Measurements from ENCODE around the gene SPON1. TPM values are rescaled to one million over a fixed set of nuclear protein-coding genes. Genes with fewer than 3 reads are reported as not detected.

The SPON1 gene
- total RNA-seq, 1 experiment from 2014 or later: 0.20 TPM

GRCh38 chr11:13941775-13942174 is 20.7 kb upstream of the SPON1 start:
- WGBS (ENCODE audit: extremely low coverage, insufficient read length, low lambda C conversion rate): no CpG with 5 or more reads among the region's 1 CpG
- DNase-seq: no peak
- no peak overlapping the region for H2BK5ac ChIP-seq (ENCODE audit: insufficient read length, low read length)

More at GRCh38 chr11:13941775-13942174, 20.7 kb upstream of the SPON1 start:
- no peak overlapping the region for H2BK20ac ChIP-seq (ENCODE audit: low read depth, low read length, poor library complexity, severe bottlenecking)
- H2AK5ac ChIP-seq (ENCODE audit: insufficient read length, low read length): no peak overlapping the region
- no peak overlapping the region for H3K4ac ChIP-seq (ENCODE audit: low read depth, low read length)
- no peak overlapping the region for H3K18ac ChIP-seq (ENCODE audit: insufficient read length, low read depth, low read length)
- H3K9me3 Mint-ChIP-seq: peaks cover 18 to 26% of the 10 kb centered on the region in 2 experiments
- H4K8ac ChIP-seq (replicated peaks; ENCODE audit: insufficient read length, low read depth, low read length): no peak overlapping the region
- H3K79me1 ChIP-seq (ENCODE audit: insufficient read depth, low read depth, low read length, poor library complexity, severe bottlenecking): no peaks in the 10 kb centered on the region
- H3K27me3 ChIP-seq (ENCODE audit: insufficient read depth, low read length): no peaks in the 10 kb centered on the region
- no peak overlapping the region for H3K14ac ChIP-seq (ENCODE audit: insufficient read depth, low read length)
- no peaks in the 10 kb centered on the region for H4K20me1 ChIP-seq (ENCODE audit: control insufficient read depth, insufficient read depth, insufficient read length)
- H3K27ac ChIP-seq (ENCODE audit: insufficient read length, low read depth, low read length): no peak overlapping the region
- H3K23ac ChIP-seq (ENCODE audit: insufficient read length, low read depth, low read length): no peak overlapping the region
- H3K27me3 Mint-ChIP-seq (ENCODE audit: low read depth): no peaks in the 10 kb centered on the region
- H3K79me2 ChIP-seq (ENCODE audit: insufficient read depth, low read length): no peaks in the 10 kb centered on the region
- no peak overlapping the region for H3K9ac ChIP-seq (ENCODE audit: extremely low read depth, insufficient read length, low read length)
- no peak overlapping the region for H4K5ac ChIP-seq (ENCODE audit: insufficient read length, low read depth, low read length)
- no peak overlapping the region for H2BK120ac ChIP-seq (ENCODE audit: low read depth, low read length, poor library complexity, severe bottlenecking)
- H3K4me1 ChIP-seq (ENCODE audit: insufficient read depth, low read length): no peaks in the 10 kb centered on the region; the same call in 1 of the 2 replicates
- no peaks in the 10 kb centered on the region for H3K23me2 ChIP-seq (ENCODE audit: insufficient read length, low read depth, low read length, poor library complexity, severe bottlenecking)
- no peak overlapping the region for H3K4me2 ChIP-seq (ENCODE audit: insufficient read depth, insufficient read length, low read length)
- no peak overlapping the region for H2BK15ac ChIP-seq (ENCODE audit: low read depth, low read length)
- no peak for TF ChIP-seq CTCF (conservative IDR thresholded peaks at IDR 0.05)
- no peak overlapping the region for H3K27ac Mint-ChIP-seq
- H3K9me3 ChIP-seq (ENCODE audit: control insufficient read depth, low read depth, low read length): no peaks in the 10 kb centered on the region
- H3K56ac ChIP-seq (ENCODE audit: insufficient read length, low read depth, low read length): no peak overlapping the region
- peaks cover 0 to 3% of the 10 kb centered on the region in 2 experiments; a peak in 2 of 4 replicates for H3K4me1 Mint-ChIP-seq
- no peak overlapping the region for H2AFZ ChIP-seq (ENCODE audit: low read length)
- H3K36me3 Mint-ChIP-seq (ENCODE audit: insufficient read depth in 1 of 3, low read depth in 3 of 3): peaks cover 5 to 24% (median 6%) of the 10 kb centered on the region in 3 experiments
- no peak overlapping the region for H2BK12ac ChIP-seq (ENCODE audit: insufficient read length, low read depth, low read length)
- H3T11ph ChIP-seq (ENCODE audit: low read length): no peak overlapping the region
- H4K91ac ChIP-seq (ENCODE audit: insufficient read length, low read depth, low read length): no peak overlapping the region
- H3K4me3 Mint-ChIP-seq: no peak overlapping the region

All from H9 (cell line).